GM18520 (cell line): Measurements from ENCODE around the gene PTMA.
"Not testable (repeated sequence)": the region's sequence is repeated elsewhere in the genome, so short reads cannot be mapped to it uniquely, and the experiment has no call there.

Experiments used
- ATAC-seq: cut with Tn5 transposase; IDR thresholded peaks from one replicate; pipeline ENCODE4 v1.9.1; 2021; ENCODE audit not compliant: unreplicated experiment

Gene PTMA

GRCh38 chr2:231714639-231715498, 6.5 kb downstream of the PTMA start:
- ATAC-seq = no peak

GRCh38 chr2:231715499-231715837, 7.1 kb downstream of the PTMA start:
- no peak for ATAC-seq

GRCh38 chr2:231715988-231716616, 7.8 kb downstream of the PTMA start:
- no peak for ATAC-seq

DNA sequence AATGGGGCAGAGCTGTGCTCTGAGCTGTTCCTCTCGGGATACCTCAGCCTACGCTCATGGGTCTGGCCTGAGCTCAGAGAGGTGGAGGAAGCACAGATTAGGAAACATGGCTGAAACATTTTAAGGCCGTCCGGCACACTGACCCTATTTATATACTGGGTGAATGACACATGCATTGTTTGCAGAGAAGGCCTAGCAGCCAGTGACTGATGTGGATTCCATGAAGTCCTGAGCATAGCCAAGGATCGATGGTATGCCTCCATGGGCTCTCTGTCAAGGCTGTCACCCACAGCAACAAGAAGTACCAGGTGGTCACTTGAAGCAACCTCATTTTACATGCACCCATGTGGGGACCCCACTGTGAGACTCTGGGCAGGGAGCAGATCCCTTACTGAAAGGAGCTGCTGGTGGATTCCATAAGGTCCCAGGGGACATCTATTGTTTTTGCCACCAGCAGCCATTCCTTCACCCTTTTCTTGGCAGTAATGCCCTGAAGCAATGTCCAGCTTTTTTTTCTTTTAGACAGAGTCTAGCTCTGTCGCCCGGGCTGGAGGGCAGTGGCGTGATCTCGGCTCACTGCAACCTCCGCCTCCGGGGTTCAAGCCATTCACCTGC, 8.4 kb downstream of the PTMA start:
- no peak for ATAC-seq

DNA sequence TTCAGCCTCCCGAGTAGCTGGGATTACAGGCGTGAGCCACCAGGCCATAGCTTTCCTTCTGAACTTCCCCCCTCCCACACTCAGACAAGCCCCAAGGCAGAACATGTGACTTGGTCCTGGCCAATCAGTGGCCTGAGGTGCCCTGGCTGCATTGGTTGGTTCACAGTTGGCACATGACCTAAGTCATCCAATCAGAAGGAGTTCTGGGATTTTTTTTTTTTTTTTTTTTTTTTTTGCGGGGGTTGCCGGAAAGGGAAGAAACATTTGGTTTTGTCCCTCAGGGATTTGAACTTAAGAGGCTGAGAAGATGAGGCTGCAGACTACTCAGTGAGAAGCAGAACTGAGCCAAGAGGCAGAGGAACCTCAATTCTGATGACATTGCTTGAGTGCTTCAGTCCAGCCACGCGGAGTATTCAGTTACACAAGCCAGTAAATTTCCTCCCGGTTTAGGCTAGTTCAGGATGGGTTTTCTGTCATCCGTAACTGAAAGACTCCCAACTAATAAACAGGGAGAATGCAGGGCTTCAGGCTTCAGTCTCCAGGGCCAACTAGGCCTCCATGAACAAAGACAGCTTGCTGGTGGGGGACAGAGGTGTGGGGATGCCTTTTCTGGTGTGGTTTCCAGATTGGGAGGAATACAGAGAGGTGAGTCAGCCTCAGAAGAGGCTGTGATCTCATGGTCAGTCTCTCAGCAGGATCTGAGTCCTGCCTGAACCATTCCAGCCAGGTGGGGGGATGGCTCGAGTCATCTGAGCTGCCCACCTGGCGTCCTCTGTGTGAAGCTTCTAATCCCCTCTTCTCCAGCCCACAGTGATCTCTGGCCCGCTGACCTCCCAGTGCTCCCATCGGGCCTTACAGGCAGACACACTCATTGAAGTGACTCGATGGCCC, 9.2 kb downstream of the PTMA start:
- no peak for ATAC-seq

GRCh38 chr2:231718799-231719198, 10.5 kb downstream of the PTMA start:
- no peak for ATAC-seq

DNA sequence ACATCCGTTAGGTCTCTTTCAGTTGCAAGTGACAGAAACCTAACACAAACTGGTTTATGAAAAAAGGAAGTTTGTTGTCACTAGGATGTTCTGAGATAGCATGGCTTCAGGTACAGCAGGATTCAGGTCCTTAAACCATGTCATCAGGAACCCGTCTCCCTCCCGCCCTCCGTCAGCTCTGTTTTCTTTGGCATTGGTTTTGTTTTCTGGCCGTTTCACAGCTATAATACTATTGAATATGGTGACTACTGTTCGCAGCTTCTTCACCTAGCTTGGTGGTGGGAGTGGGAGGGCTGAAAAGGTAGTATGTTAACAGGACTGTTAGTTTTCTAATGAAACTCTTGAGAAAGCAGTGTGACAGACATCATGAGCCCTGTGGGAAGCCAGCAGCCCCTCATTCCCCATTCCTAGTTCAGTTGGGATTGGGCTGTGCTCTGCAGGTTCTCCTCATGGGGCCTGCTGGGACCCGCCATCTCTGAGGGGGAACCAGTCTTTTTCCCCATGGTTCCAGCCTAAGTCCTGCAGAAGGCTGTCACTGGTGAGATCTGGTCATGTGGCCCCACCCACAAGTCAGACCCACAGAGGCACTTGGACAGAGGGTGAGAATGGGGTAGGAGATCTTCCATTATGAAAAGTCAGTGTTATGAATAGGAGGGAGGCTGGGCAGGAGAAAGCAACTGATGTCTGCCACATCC, 12.1 kb downstream of the PTMA start:
- no peak for ATAC-seq

DNA sequence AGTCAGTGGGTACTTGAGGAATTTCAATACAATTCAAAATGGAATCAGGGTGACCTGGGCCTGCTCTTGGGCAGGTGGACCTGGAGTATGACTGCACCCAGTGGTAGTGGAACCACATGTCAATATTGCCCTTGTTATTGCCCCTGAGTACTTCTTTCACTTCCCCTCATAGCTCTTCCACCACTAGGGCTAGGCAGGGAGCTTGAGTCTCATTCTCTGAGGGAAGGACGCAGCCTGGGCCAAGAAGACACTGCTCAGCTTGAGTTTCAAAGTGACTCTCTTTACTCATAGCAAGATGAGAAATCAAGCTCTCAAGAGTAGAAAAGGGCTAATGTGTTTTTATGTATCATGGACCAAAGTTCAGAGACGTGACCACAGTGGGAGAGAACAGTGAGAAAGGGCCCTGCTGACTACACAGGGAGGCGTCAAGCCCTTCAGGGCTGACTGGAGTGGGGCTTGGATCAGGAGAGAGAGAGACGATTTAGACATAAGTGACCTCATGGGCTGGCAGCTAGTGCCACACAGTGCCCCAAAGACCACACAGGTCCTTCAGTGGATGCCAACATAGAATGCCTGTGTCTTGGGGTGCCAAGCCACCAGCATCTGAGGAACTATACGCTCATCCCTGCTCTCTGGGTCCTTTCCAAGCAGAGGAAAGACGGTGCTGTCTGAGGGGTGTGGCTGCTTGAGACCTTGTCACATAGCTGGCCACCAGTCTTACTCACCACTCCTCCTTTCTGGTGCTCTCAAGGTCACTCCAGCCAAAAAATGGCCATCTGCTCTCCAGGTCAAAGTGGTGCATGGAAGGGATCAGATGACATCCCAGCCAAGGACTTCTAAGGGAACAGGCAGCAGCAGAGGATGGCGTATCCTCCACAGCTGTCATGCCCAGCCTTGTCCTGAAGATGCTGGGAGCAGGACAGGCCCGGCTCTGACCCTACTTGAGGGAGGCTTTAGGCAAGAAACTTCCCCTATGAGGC, 13.0 kb downstream of the PTMA start:
- ATAC-seq = peak; percentile 50

- no peak for ATAC-seq
Measured at GRCh38 chr2:231722721-231723307, 14.5 kb downstream of the PTMA start.

DNA sequence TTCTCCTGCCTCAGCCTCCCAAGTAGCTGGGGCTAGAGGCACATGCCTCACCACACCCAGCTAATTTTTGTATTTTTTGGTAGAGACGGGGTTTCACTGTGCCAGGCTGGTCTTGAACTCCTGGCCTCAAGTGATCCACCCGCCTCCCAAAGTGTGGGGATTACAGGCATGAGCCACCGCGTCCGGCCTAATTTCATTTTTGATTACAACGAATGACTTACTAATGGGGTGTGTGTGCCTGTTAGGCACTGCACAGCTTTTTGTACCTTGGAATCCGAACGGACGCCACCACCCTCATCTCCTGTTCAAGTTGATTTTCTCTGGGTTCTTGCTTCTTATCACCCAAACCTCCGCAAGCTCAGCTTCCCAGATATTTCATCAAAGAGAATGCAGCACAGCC, 17.2 kb downstream of the PTMA start:
- ATAC-seq = no peak

DNA sequence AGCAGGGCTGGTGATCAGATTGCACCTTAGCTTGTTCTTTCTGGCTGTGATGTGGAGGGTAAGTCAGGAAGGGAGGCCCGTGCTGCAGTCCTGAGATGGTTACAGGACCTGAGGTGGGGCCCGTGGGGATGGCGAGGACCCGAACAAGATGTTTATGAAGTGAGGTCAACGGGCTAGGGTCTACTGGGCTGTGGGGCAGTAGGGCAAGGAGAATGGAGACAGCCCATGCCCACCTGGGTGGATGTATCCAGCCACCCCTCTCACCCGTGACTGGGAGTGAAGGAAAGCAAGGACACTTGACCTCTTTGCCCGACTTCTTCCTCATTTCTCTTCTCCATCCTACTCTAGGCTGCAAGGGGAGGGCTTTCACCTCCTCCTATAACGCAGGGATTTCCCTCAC, 18.0 kb downstream of the PTMA start:
- no peak for ATAC-seq

DNA sequence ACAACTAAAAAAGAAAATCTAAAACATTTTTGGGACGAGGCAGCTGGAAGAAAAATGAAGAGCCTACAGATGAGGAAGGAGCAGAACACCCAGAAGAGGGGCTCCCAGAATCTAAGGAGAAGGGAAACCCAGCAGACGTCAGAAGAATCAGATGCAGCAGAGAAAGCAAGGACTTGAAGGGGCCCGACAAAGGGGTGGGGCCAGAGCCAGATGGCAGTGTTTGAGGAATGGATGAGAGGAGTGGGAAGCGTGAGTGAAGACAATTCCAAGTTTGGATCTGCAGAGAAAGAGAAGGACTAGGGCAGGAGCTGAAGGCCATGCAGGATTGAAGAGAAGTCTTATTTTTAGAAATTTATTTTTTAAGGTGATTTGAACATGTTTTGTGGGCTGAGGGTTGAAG, 19.3 kb downstream of the PTMA start:
- no peak for ATAC-seq

DNA sequence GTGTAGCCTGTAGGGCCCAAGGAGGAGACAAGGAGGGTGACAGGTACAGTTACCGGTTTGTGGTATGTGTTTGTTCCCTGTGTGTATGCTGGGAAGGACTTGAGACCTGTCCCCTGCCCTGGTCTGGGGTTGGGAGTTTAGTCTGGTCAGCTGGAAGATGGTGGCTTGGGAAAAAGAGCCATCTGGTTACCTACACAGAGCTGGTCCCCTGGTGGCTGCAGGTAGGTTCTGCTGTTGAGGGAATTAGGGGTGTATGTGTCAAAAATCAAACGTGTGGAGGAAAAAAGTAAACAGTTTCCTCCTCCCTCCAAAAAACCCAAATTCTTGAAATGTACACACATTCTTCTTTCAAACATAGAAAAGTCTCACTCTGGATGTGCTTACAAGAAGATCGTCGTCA, 24.3 kb downstream of the PTMA start:
- no peak for ATAC-seq

DNA sequence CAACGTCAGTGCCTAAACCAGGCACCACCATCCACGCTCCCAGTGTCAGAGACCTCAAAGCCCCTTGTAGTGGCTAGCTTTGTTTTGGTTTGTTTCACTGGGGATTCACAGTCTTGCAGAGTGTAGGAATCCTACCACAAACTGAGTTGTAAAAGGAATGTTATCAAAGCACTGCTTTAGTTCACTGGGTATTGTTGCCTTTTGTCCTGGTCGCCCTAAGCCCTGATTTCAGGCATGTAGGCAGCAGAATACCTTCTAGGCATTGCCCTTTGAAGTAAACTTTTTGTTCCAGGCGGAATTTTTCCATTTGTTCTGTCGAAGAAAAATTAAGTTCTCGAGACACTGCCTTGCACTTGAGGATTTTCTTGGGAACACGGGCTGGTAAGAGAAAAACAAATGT, 29.4 kb downstream of the PTMA start:
- ATAC-seq = no peak

DNA sequence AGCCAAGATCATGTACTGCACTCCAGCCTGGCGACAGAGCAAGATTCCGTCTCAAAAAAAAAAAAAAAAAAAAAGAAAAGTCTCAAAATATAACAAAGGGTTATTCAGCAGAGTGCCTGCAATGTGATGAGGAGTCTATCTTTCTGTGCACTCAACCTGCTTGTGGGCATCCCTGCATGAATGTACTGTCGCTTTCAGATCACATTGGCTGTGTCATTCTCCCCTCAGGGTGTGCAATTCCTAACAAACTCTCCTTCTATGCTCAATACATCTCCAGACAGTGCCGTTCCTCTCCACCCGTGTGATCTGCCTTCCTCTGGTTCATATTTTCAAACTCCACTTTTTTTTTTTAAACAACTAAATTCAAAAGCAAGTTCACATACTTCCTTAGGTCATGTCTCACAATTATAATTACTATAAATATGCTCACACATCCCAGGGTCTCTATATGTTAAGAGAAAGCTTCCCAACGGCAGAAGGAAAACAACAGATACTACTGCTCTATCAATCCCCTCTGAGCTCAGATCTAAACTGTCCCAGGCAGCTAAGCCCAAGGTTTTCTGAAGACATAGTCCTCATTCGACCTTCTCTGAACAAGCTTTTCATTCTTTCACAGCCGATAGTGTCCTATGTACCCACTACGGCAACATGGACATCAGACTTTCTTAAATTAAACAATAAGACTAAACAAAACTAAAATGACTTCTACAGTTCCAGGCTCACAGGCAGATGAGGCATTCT, 35.2 kb downstream of the PTMA start:
- no peak for ATAC-seq

DNA sequence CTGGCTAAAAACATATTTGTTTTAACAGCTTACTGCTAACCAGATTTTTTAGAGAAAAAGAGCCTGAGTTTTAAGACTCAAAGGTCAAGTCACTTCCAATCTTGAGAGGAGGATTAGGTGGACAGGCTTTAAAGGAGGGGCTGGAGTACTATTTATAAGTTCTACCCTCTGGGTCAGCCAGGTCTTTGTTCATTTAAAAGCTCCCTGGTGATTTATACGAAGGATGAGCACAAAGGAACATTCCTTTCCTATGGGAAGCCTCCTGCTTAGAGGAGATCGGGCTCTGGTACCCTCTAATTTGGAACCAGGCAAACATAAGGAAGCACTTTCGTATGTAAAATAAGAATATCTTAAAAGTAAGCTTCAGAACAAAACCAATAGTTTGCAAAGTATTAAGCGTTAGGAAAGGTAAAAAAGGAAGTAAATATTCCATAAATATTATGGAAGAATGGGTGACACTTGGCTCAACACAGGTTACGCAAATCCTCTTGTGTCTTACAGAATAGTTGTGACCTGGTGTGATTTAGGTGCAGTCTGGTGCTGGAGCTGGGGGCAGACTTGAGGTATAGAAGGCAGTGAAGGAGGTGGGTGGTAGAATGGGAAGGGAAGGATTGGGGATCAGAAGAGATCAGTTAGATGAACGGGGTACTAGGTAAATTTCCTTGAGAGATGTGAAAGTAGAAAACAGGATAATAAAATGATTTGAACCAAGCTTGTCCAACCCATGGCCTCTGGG, 37.1 kb downstream of the PTMA start:
- ATAC-seq = no peak

DNA sequence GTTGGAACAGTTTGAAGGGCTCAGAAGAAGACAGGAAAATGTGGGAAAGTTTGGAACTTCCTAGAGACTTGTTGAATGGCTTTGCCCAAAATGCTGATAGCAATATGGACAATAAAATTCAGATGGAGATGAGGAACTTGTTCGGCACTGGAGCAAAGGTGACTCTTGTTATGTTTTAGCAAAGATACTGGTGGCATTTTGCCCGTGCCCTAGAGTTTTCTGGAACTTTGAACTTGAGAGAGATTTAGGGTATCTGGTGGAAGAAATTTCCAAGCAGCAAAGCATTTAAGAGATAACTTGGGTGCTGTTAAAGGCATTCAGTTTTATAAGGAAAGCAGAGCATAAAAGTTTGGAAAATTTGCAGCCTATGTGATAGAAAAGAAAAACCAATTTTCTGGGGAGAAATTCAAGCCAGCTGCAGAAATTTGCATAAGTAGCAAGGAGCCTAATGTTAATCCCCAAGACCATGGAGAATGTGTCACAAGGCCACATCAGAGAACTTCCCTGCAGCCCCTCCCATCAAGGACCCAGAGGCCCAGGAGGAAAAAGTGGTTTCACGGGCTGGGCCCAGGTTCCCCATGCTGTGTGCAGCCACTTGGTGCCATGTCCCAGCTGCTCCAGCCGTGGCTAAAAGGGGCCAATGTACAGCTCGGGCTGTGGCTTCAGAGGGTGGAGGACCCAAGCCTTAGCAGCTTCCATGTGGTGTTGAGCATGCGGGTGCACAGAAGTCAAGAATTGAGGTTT, 40.0 kb downstream of the PTMA start:
- not testable (repeated sequence) for ATAC-seq
